ENCODE results near the gene AHNAK.

DNA sequence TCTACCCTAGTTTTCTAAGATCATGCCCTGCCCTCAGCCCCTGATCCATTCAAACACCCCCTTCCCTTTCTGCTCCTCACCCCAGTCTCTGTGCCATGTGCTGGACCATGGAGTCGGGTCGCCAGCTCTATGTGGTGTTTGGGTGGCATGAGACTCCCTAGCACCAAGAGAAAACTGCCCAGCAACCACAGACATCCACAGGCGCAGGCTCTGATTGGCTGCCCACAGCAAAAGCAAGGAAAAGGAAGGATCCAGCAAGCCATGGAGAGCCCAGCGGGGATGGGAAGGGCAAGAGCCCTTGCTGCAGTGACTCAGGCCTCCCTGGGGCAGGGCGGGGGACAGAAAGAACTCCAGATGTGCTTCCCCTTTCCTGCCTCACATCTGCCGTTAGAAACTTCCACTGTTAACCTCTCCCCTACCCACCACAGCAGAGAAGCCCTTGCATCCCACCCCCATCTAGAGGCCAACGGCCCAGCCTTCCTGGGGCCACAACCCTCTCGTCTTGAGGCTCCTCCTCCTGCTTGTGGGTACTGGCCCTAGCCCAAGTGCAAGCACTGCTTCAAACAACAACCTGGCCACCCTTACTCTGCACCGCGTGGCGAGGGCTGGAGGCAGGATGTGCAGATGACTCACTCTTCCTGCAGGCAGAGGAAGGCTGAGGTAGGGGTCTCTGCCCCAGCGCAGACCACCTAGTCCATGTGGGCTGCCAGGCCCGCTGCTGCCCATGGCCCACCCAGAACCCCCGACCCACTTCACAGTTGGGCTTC, 9.7 kb upstream of the AHNAK start:
- TF ChIP-seq, protein P1, sequence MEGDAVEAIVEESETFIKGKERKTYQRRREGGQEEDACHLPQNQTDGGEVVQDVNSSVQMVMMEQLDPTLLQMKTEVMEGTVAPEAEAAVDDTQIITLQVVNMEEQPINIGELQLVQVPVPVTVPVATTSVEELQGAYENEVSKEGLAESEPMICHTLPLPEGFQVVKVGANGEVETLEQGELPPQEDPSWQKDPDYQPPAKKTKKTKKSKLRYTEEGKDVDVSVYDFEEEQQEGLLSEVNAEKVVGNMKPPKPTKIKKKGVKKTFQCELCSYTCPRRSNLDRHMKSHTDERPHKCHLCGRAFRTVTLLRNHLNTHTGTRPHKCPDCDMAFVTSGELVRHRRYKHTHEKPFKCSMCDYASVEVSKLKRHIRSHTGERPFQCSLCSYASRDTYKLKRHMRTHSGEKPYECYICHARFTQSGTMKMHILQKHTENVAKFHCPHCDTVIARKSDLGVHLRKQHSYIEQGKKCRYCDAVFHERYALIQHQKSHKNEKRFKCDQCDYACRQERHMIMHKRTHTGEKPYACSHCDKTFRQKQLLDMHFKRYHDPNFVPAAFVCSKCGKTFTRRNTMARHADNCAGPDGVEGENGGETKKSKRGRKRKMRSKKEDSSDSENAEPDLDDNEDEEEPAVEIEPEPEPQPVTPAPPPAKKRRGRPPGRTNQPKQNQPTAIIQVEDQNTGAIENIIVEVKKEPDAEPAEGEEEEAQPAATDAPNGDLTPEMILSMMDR (conservative IDR thresholded peaks at IDR 0.05; ENCODE audit: low read depth, low read length) = no peak
- TF ChIP-seq EZH2 (IDR thresholded peaks at IDR 0.05; ENCODE audit: borderline replicate concordance, low read depth, low read length, poor library complexity, severe bottlenecking) = no peak

All from A673 (cell line).